Measurements from ENCODE around the gene RGS17. TPM values are rescaled to one million over a fixed set of nuclear protein-coding genes. Genes with fewer than 3 reads are reported as not detected.
A peak's percentile ranks its signal among the peaks of the same experiment; 100 is the strongest.

Gene RGS17
- total and polyA plus RNA-seq, 2 of the 13 experiments (the other 11 are each of a cell fraction or from before 2014, with no cell fraction given): 0.04 TPM; not detected in 1

DNA sequence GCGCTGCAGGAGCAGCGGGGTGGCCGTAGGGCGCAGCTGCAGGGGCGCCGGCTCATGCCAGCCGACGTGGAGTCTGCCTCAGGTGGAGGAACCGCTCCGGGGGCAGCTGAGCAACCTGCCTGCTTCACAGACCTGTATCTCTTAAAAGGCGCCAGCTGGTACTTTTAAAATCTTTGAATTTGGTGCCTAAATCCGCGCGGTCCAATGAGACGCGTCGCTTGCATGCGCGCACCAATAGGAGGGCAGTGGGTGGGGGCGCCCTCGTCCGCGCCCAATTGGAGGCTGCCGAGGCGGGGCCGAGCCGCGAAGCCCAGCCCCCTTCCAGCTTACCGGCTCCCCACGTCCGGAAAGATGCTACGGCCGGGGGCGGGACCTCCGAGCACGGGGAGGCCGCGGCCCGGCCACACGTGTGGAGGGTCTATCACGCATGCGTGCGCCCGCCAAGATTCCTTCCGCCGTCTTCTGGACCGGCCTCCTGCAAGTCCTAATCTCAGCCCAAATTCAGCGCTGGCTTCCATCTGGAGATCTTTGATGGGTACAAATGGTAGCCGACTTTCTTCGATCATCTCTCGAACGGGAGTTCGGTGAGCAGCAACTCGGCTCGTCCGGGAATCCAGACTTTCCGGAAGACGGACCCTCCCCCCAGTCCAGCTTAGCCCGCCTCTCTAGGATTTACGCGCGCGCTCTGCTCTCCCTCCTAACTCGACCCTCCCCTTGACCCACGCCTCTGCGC lies 148.0 kb downstream of the RGS17 start, which contains the start of gene FBXO5 (continued):
- TF ChIP-seq, protein P1, sequence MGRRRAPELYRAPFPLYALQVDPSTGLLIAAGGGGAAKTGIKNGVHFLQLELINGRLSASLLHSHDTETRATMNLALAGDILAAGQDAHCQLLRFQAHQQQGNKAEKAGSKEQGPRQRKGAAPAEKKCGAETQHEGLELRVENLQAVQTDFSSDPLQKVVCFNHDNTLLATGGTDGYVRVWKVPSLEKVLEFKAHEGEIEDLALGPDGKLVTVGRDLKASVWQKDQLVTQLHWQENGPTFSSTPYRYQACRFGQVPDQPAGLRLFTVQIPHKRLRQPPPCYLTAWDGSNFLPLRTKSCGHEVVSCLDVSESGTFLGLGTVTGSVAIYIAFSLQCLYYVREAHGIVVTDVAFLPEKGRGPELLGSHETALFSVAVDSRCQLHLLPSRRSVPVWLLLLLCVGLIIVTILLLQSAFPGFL (CRISPR knock-in tag; IDR thresholded peaks at IDR 0.05): no peak
- TF ChIP-seq WIZ (CRISPR knock-in tag; IDR thresholded peaks at IDR 0.05): peak; percentile 82; the same call in 1 of the 2 replicates
- TF ChIP-seq, protein P2, sequence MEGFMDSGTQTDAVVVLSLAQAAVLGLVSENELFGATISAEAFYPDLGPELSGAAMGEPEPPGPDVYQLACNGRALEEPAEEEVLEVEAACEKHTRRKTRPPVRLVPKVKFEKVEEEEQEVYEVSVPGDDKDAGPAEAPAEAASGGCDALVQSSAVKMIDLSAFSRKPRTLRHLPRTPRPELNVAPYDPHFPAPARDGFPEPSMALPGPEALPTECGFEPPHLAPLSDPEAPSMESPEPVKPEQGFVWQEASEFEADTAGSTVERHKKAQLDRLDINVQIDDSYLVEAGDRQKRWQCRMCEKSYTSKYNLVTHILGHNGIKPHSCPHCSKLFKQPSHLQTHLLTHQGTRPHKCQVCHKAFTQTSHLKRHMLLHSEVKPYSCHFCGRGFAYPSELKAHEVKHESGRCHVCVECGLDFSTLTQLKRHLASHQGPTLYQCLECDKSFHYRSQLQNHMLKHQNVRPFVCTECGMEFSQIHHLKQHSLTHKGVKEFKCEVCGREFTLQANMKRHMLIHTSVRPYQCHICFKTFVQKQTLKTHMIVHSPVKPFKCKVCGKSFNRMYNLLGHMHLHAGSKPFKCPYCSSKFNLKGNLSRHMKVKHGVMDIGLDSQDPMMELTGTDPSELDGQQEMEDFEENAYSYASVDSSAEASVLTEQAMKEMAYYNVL (CRISPR knock-in tag; IDR thresholded peaks at IDR 0.05; ENCODE audit: borderline replicate concordance): no peak
- peak; percentile 71; the same call in 1 of the 2 replicates for TF ChIP-seq ZNF230 (CRISPR knock-in tag; IDR thresholded peaks at IDR 0.05)
- no peak for TF ChIP-seq IKZF4 (CRISPR knock-in tag; IDR thresholded peaks at IDR 0.05; ENCODE audit: borderline replicate concordance, low read depth, not compliant biosample characterization)
- no peak for TF ChIP-seq TOE1 (CRISPR knock-in tag; IDR thresholded peaks at IDR 0.05)
- TF ChIP-seq ZNF205 (CRISPR knock-in tag; IDR thresholded peaks at IDR 0.05): no peak
